GM13976 (cell line): Measurements from ENCODE around the gene POU2F2.

Experiments
- DNase-seq: peaks from one replicate; pipeline ENCODE4 v3.0.0; 2012; ENCODE audit warnings: low spot score
- CTCF ChIP-seq: IDR thresholded peaks from 2 replicates; pipeline ENCODE4 v1.5.1; 2012; ENCODE audit warnings: borderline replicate concordance, mild to moderate bottlenecking; ENCODE audit not compliant: insufficient read depth; ENCODE audit errors: extremely low read depth, missing control alignments, control extremely low read depth
- in situ Hi-C: fragments of 300-500 bp; cut with MboI; formaldehyde crosslinking; loops from one replicate; pipeline ENCODE4 v1.12.0; 2022; ENCODE audit warnings: low sequenced_read_pairs, mixed read lengths, inconsistent platforms; ENCODE audit not compliant: unreplicated experiment

The POU2F2 gene

GRCh38 chr19:42091300-42091699 is 40.9 kb downstream of the POU2F2 start:
- DNase-seq, result no peak
- TF ChIP-seq CTCF, result no peak
- in situ Hi-C loops, result no loop called here

GRCh38 chr19:42090672-42091071 is 41.6 kb downstream of the POU2F2 start:
- in situ Hi-C loops, result no loop called here
- no peak for DNase-seq

DNA sequence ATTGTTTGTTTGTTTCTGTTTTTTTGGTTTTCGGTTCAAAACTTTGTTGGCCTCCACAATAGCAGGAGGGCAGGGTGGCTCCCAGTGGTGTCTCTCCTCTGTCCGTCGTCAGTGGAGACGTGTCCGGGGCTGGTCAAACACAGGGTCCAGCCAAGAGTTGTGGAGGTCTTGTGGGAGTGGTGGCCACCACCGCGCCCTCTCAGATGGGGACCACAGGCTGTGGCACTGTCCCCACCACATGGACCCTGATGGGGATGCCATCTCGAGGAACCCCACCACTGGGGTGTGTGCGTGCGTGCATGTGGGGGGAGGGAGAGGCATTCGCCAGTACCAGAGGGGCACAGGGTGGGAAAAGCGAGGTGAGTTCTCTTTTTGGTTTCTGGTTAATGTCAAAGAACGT is 42.5 kb downstream of the POU2F2 start:
- TF ChIP-seq CTCF, result no peak
- in situ Hi-C loops, result no loop called here
- DNase-seq, result no peak

More at GRCh38 chr19:42090672-42091071, 41.6 kb downstream of the POU2F2 start:
- no peak for TF ChIP-seq CTCF

GRCh38 chr19:42089191-42089750 is 43.0 kb downstream of the POU2F2 start:
- in situ Hi-C loops, result no loop called here
- DNase-seq, result no peak
- no peak for TF ChIP-seq CTCF

GRCh38 chr19:42088471-42089190 is 43.6 kb downstream of the POU2F2 start:
- in situ Hi-C loops, result no loop called here
- no peak for DNase-seq

More at GRCh38 chr19:42088471-42089190, 43.6 kb downstream of the POU2F2 start:
- no peak for TF ChIP-seq CTCF
